Neutrophil (primary cell): ENCODE results near the gene ACAT2.
"Not testable (repeated sequence)": the region's sequence is repeated elsewhere in the genome, so short reads cannot be mapped to it uniquely, and the experiment has no call there.

Experiments
- H3K27ac ChIP-seq: fragments of 200-600 bp; sonication (generic); 2 replicates; pipeline ENCODE4 v1.5.1; 2016; ENCODE audit warnings: mild to moderate bottlenecking, moderate library complexity
- H3K27me3 ChIP-seq: fragments of 200-600 bp; sonication (generic); 2 replicates; pipeline ENCODE4 v1.6.0; 2016; ENCODE audit warnings: mild to moderate bottlenecking
- H3K36me3 ChIP-seq: fragments of 200-600 bp; sonication (generic); 2 replicates; pipeline ENCODE4 v1.5.1; 2017
- H3K4me1 ChIP-seq, 2 experiments: fragments of 200-600 bp in 1 of 2; sonication (generic) in 1 of 2; 1 replicate in 1 of 2; 2 replicates in 1 of 2; pipeline versions ENCODE4 v1.5.1 to v1.6.1; 2013 to 2016; ENCODE audit warnings: low read depth in 1 of 2, low read length in 1 of 2, mild to moderate bottlenecking in 1 of 2, moderate library complexity in 1 of 2; ENCODE audit not compliant: control insufficient read depth in 1 of 2, insufficient read depth in 1 of 2
- H3K4me3 ChIP-seq, 2 experiments: fragments of 200-600 bp in 1 of 2; sonication (generic) in 1 of 2; 1 replicate in 1 of 2; 2 replicates in 1 of 2; pipeline ENCODE4 v1.5.1; 2013 to 2016; ENCODE audit warnings: low read depth in 1 of 2, low read length in 1 of 2, mild to moderate bottlenecking in 1 of 2, moderate library complexity in 1 of 2
- H3K9me3 ChIP-seq: fragments of 200-600 bp; sonication (generic); 2 replicates; pipeline ENCODE4 v1.5.1; 2016
- TF ChIP-seq, protein P1 (sequence below): fragments of 200-600 bp; sonication (generic); IDR thresholded peaks from 2 replicates; pipeline ENCODE4 v1.5.1; 2016; ENCODE audit warnings: antibody characterized with exemption

ACAT2 gene

DNA sequence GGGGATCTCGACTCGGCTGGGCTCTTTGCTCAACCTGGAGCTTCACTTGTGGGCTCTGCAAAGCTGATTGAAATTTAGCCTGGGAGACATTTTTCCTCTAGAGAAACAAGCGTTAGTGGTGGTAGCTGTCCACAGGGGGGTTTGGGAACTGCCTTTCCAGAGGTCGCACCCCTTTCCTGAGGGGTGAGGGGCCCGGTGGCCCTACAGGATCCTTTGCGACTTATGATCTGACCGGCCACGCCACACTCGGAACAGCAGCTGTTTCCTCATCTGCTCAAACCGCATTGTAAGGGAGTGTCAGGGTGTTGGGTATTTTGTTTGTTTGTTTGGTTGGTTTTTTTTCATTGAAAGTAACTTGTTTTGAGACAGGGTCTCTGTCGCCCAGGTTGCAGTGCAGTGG is 59.3 kb downstream of the ACAT2 start:
- Histone ChIP-seq H3K9me3 (no peaks in the 10 kb centered on the region), H3K4me3 (peak overlapping the region; percentile 28 to 35), H3K4me1 (peaks cover 20 to 21% of the 10 kb centered on the region in 2 experiments), H3K36me3 (no peaks in the 10 kb centered on the region), H3K27me3 (peaks cover 10% of the 10 kb centered on the region), H3K27ac (no peak overlapping the region)
- TF ChIP-seq, protein P1, sequence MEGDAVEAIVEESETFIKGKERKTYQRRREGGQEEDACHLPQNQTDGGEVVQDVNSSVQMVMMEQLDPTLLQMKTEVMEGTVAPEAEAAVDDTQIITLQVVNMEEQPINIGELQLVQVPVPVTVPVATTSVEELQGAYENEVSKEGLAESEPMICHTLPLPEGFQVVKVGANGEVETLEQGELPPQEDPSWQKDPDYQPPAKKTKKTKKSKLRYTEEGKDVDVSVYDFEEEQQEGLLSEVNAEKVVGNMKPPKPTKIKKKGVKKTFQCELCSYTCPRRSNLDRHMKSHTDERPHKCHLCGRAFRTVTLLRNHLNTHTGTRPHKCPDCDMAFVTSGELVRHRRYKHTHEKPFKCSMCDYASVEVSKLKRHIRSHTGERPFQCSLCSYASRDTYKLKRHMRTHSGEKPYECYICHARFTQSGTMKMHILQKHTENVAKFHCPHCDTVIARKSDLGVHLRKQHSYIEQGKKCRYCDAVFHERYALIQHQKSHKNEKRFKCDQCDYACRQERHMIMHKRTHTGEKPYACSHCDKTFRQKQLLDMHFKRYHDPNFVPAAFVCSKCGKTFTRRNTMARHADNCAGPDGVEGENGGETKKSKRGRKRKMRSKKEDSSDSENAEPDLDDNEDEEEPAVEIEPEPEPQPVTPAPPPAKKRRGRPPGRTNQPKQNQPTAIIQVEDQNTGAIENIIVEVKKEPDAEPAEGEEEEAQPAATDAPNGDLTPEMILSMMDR, result no peak

DNA sequence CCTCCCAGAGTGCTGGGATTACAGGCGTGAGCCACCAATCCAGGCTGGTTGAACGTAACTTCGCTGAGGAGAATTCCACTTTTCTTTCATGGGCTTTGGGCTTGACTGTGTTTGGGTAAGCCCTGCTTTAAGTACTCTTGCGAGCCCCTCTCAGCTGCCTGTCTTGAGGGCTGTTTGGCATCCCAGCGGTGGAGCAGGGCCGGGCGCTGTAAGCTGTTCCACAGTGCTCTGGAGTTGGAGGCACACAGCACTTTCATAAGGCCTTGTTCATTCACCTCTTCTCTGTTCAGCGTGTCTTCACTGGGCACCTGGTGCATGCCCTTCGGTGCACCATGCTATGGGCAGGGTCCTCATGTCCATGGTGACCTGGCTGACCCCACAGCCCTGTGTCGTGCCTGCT is 59.9 kb downstream of the ACAT2 start:
- no peaks in the 10 kb centered on the region for H3K36me3 ChIP-seq
- no peak overlapping the region for H3K27ac ChIP-seq
- peaks cover 20 to 21% of the 10 kb centered on the region in 2 experiments for H3K4me1 ChIP-seq
- H3K27me3 ChIP-seq, result peaks cover 10% of the 10 kb centered on the region
- TF ChIP-seq, protein P1, result no peak
- no peaks in the 10 kb centered on the region for H3K9me3 ChIP-seq
- no peak overlapping the region for H3K4me3 ChIP-seq

DNA sequence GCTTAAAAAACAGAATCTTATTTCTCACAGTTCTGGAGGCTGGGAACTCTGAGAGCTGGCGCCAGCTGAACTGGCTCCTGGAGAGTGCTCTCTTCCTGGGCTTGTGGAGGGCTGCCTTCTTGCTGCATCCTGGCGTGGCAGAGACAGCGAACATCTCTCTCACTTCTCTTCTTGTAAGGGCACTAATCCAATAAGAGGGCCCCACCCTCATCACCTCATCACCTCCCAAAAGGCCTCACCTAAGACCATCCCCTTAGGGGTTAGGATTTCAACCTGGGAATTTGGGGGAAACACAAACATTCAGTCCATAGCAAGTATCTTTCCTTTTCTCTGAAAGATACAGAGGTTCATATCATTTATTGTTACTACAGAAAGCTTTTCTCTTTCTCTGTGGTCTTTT is 62.1 kb downstream of the ACAT2 start:
- Histone ChIP-seq H3K27ac (no peak overlapping the region), H3K36me3 (no peaks in the 10 kb centered on the region), H3K4me3 (no peak overlapping the region), H3K9me3 (no peaks in the 10 kb centered on the region), H3K27me3 (peaks cover 9% of the 10 kb centered on the region), H3K4me1 (peaks cover 20 to 21% of the 10 kb centered on the region in 2 experiments)
- TF ChIP-seq, protein P1, result no peak

DNA sequence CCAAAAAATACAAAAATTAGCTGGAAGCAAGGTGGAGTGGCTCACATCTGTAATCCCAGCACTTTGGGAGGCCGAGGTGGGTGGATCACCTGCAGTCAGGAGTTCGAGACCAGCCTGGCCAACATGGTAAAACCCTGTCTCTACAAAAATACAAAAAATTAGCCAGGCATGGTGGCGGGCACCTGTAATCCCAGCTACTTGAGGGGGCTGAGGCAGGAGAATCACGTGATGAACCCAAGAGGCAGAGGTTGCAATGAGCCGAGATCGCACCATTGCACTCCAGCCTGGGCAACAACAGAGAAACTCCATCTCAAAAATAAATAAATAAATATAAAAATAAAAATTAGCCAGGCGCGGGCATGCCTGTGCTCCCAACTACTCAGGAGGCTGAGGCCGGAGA is 62.8 kb downstream of the ACAT2 start:
- H3K27me3 ChIP-seq, H3K36me3 ChIP-seq, H3K27ac ChIP-seq, H3K9me3 ChIP-seq, H3K4me3 ChIP-seq: not testable (repeated sequence)
- H3K4me1 ChIP-seq, result peaks cover 20 to 23% of the 10 kb centered on the region in 2 experiments

DNA sequence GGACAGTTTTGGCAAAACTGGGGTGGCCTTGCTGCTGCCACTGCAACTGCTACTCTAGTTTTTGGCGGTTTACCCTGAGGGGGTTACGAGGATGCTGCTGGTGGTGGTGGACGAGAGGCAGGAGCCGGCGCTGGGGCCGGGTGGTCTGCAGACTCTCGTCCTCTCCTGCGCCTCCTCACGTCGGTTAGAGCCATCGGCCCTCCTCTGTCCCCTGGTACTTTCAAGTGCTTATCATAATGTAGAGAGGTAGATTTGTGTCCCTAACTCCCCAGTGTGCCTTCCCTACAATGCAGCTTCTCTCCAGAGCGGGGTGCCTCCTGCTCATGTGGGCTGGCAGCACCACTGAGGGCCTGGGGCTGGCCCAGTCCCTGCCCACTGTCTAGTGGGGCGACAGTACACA is 64.2 kb downstream of the ACAT2 start:
- no peak overlapping the region for H3K4me3 ChIP-seq
- no peaks in the 10 kb centered on the region for H3K36me3 ChIP-seq
- peaks cover 7 to 12% of the 10 kb centered on the region in 2 experiments for H3K4me1 ChIP-seq
- H3K9me3 ChIP-seq, result no peaks in the 10 kb centered on the region
- TF ChIP-seq, protein P1, result no peak
- no peak overlapping the region for H3K27ac ChIP-seq
- no peaks in the 10 kb centered on the region for H3K27me3 ChIP-seq

DNA sequence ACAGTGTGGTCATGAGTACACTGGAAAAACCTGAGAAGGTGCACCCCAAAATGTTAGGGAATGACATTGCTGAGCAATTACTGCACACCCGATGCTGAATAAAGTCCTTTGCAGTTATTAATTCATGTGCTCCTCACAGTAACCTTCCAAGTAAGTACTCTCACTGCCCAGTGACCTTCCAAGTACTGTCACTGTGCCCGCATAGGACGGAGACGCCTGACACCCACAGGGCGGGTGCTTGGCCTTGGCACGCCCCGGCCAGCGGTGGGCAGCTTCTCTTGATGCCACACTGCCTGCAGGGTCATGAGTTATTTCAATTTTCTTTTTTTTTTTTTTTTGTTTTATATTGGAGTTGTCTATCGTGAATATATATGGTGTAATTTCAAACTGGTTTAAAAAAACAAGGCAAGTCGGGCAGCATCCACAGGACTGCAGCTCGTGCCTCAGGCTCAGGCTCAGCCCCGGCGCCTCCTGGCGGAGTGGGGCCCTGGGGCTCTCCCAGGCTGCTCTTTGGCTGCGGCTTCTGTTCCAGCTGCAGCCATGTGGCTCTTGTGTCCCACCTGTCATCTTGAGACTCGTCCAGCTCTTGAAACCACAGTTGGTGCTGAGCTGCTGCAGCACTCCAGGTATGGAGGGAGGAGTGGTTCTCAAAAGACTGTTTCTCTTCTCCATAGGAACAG is 65.3 kb downstream of the ACAT2 start:
- H3K27ac ChIP-seq, result no peak overlapping the region
- H3K4me1 ChIP-seq, result peaks cover 0 to 6% of the 10 kb centered on the region in 2 experiments
- no peaks in the 10 kb centered on the region for H3K9me3 ChIP-seq
- TF ChIP-seq, protein P1, result no peak
- H3K27me3 ChIP-seq, result no peaks in the 10 kb centered on the region
- H3K4me3 ChIP-seq, result no peak overlapping the region
- no peaks in the 10 kb centered on the region for H3K36me3 ChIP-seq
